Endodermal cell (in vitro differentiated cells): Measurements from ENCODE around the gene SDK1. TPM values are rescaled to one million over a fixed set of nuclear protein-coding genes. Genes with fewer than 3 reads are reported as not detected.

ENCODE experiments used
- DNase-seq: peaks from one replicate; pipeline ENCODE4 v3.0.0-alpha.2; 2017
- H3K27ac ChIP-seq: 2 replicates; pipeline ENCODE4 v1.5.1; 2013; ENCODE audit warnings: mild to moderate bottlenecking, low read depth, low read length, moderate library complexity
- H3K27me3 ChIP-seq: 2 replicates; pipeline ENCODE4 v1.6.1; 2013; ENCODE audit warnings: mild to moderate bottlenecking, low read length, moderate library complexity; ENCODE audit not compliant: insufficient read depth, control insufficient read depth, poor library complexity, severe bottlenecking
- H3K36me3 ChIP-seq: 2 replicates; pipeline ENCODE4 v1.7.0; 2013; ENCODE audit warnings: mild to moderate bottlenecking, low read length, moderate library complexity; ENCODE audit not compliant: control insufficient read depth, insufficient read depth
- H3K4me1 ChIP-seq: one replicate; pipeline ENCODE4 v1.7.0; 2013; ENCODE audit warnings: low read length; ENCODE audit not compliant: control insufficient read depth, insufficient read depth
- H3K4me3 ChIP-seq: 2 replicates; pipeline ENCODE4 v1.5.1; 2013; ENCODE audit warnings: mild to moderate bottlenecking, low read length, moderate library complexity
- H3K9ac ChIP-seq: 2 replicates; pipeline ENCODE4 v1.6.1; 2013; ENCODE audit warnings: mild to moderate bottlenecking, low read length, moderate library complexity; ENCODE audit not compliant: poor library complexity, severe bottlenecking; ENCODE audit errors: extremely low read depth
- H3K9me3 ChIP-seq: 2 replicates; pipeline ENCODE4 v1.6.1; 2013; ENCODE audit warnings: mild to moderate bottlenecking, low read length, moderate library complexity; ENCODE audit not compliant: control insufficient read depth
- H3K27ac Mint-ChIP-seq: 2 replicates; pipeline ENCODE4 v1.8.0; 2020; ENCODE audit warnings: mixed read lengths
- H3K27me3 Mint-ChIP-seq: 2 replicates; pipeline ENCODE4 v1.8.0; 2021; ENCODE audit warnings: mild to moderate bottlenecking, mixed read lengths; ENCODE audit not compliant: insufficient read depth
- H3K36me3 Mint-ChIP-seq: 2 replicates; pipeline ENCODE4 v1.8.0; 2020; ENCODE audit warnings: low read depth, mixed read lengths
- H3K4me1 Mint-ChIP-seq: 2 replicates; pipeline ENCODE4 v1.8.0; 2020; ENCODE audit warnings: mixed read lengths
- H3K4me3 Mint-ChIP-seq: 2 replicates; pipeline ENCODE4 v1.8.0; 2020; ENCODE audit warnings: mild to moderate bottlenecking, moderate library complexity, mixed read lengths
- H3K9me3 Mint-ChIP-seq: 2 replicates; pipeline ENCODE4 v1.8.0; 2020; ENCODE audit warnings: mild to moderate bottlenecking, mixed read lengths
- WGBS, 2 experiments: methylation state at CpG; one replicate each; pipeline versions ENCODE4 v1.1.5 to v1.1.7; 2013; ENCODE audit warnings: missing lambda C conversion rate in 2 of 2, mixed read lengths in 1 of 2; ENCODE audit not compliant: insufficient coverage in 1 of 2, insufficient read length in 1 of 2; 5-methylcytosine and 5-hydroxymethylcytosine counted together
- total RNA-seq, 2 donors: library from RNA; stranded (reverse); fragmentation: NEBNext Ultra II Directional in 1 of 2; extraction: Animal tissue kit (Norgen Biotek cat#: 25700) in 1 of 2; gene quantifications; 2 replicates in 1 of 2; 3 replicates in 1 of 2; pipeline ENCODE4 v1.2.1, GENCODE V29; 2021
- TF ChIP-seq, protein P1 (sequence below): fragments of 200-600 bp; sonication (generic); conservative IDR thresholded peaks from 2 replicates; pipeline ENCODE4 v1.5.0; 2021; ENCODE audit warnings: antibody characterized with exemption, mild to moderate bottlenecking

SDK1 gene
- total RNA-seq, 2 donors from 2014 or later, result 22.7 to 23.1 TPM

DNA sequence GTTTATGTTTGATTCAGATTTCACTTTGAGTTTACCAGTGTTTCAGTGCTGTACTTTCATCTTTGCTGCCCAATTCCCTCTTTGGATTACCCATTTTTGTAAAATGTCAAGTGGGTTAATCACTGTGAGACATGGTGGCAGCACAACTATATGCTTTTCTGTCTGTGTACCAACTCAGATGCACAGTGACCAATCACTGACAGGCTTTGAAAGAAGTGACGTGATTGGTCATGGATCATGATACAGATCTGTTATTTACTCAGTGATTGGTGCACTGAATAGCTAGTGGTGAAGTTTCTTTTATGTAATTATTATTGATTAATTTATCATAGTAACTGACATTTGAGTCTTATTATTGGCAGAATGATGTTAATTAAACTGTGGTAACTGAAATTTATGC is 126.9 kb downstream of the SDK1 start:
- no peak for DNase-seq
- TF ChIP-seq, protein P1, sequence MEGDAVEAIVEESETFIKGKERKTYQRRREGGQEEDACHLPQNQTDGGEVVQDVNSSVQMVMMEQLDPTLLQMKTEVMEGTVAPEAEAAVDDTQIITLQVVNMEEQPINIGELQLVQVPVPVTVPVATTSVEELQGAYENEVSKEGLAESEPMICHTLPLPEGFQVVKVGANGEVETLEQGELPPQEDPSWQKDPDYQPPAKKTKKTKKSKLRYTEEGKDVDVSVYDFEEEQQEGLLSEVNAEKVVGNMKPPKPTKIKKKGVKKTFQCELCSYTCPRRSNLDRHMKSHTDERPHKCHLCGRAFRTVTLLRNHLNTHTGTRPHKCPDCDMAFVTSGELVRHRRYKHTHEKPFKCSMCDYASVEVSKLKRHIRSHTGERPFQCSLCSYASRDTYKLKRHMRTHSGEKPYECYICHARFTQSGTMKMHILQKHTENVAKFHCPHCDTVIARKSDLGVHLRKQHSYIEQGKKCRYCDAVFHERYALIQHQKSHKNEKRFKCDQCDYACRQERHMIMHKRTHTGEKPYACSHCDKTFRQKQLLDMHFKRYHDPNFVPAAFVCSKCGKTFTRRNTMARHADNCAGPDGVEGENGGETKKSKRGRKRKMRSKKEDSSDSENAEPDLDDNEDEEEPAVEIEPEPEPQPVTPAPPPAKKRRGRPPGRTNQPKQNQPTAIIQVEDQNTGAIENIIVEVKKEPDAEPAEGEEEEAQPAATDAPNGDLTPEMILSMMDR, result no peak
- H3K27me3 Mint-ChIP-seq, result no peaks in the 10 kb centered on the region

DNA sequence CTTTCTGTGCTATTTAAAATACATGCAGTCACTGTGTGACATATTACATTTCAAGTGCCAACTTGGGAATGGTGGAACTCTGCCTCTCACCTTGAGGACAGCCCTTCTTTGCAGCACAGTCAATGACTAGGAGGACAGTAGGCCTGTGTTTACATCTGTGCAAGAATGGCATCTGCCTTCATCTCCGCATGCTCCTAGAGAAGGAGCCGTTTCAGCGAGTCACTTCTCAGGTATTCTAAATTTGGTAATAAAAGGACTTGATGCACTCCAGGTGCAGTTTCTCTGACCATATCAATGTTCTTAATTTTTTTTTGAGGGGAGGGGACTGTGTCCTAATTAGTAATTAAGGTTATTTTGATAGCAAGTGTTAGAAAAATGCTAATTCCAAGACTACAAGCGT is 128.9 kb downstream of the SDK1 start:
- no peaks in the 10 kb centered on the region for H3K27me3 Mint-ChIP-seq
- H3K4me1 ChIP-seq, result no peaks in the 10 kb centered on the region
- H3K36me3 Mint-ChIP-seq, result no peaks in the 10 kb centered on the region
- no peaks in the 10 kb centered on the region for H3K9me3 ChIP-seq
- peaks cover 24% of the 10 kb centered on the region for H3K4me1 Mint-ChIP-seq
- no peak for DNase-seq
- no peaks in the 10 kb centered on the region for H3K27me3 ChIP-seq
- no peak overlapping the region for H3K9ac ChIP-seq
- no peak overlapping the region for H3K4me3 ChIP-seq
- H3K36me3 ChIP-seq, result no peaks in the 10 kb centered on the region
- H3K27ac Mint-ChIP-seq, result no peak overlapping the region
- WGBS, 2 experiments, result 71% methylated on average over 4 of the region's 4 CpGs; no CpG with 5 or more reads in 1 of the 2 experiments
- TF ChIP-seq, protein P1, result no peak
- H3K27ac ChIP-seq, result no peak overlapping the region
- H3K4me3 Mint-ChIP-seq, result no peak overlapping the region
- no peaks in the 10 kb centered on the region for H3K9me3 Mint-ChIP-seq

More for the DNA sequence above, 126.9 kb downstream of the SDK1 start:
- 93 to 100% methylated on average over 1 of the region's 1 CpG for WGBS, 2 experiments
- Histone ChIP-seq H3K27ac (no peak overlapping the region), H3K4me3 (no peak overlapping the region), H3K9me3 (no peaks in the 10 kb centered on the region), H3K36me3 (no peaks in the 10 kb centered on the region), H3K9ac (no peak overlapping the region), H3K4me1 (no peaks in the 10 kb centered on the region), H3K27me3 (no peaks in the 10 kb centered on the region)
- Mint-ChIP-seq H3K4me3 (no peak overlapping the region), H3K9me3 (no peaks in the 10 kb centered on the region), H3K27ac (no peak overlapping the region), H3K4me1 (peaks cover 24% of the 10 kb centered on the region), H3K36me3 (no peaks in the 10 kb centered on the region)

DNA sequence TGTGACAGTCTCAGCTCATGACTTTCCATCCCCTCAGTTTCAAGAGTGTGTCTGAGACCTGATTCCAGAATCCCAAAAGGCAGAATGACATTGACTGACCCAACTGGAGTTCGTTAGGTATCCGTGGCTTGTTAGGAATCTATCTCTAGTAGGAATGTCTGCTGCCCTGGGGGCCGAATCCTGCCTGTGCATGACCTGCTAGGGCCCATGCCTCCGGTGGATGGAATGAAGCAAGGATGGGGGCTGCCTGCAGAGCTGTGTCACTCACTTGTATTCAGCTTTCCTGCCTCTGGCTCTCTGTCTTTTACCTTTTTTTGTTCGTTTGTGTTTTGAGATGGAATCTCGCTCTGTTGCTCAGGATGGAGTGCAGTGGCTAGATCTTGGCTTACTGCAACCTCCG is 129.5 kb downstream of the SDK1 start:
- 76 to 81% methylated on average over 3 to 7 of the region's 7 CpGs for WGBS, 2 experiments
- TF ChIP-seq, protein P1, result peak; percentile 67
- H3K4me3 Mint-ChIP-seq, result no peak overlapping the region

More for the DNA sequence above, 129.5 kb downstream of the SDK1 start:
- Histone ChIP-seq H3K36me3 (no peaks in the 10 kb centered on the region), H3K9me3 (no peaks in the 10 kb centered on the region), H3K27ac (no peak overlapping the region), H3K9ac (no peak overlapping the region), H3K27me3 (no peaks in the 10 kb centered on the region), H3K4me3 (no peak overlapping the region), H3K4me1 (no peaks in the 10 kb centered on the region)
- H3K27me3 Mint-ChIP-seq, result no peaks in the 10 kb centered on the region
- no peaks in the 10 kb centered on the region for H3K36me3 Mint-ChIP-seq
- no peak overlapping the region for H3K27ac Mint-ChIP-seq
- no peaks in the 10 kb centered on the region for H3K9me3 Mint-ChIP-seq
- peak; percentile 86 for DNase-seq
- peaks cover 18% of the 10 kb centered on the region for H3K4me1 Mint-ChIP-seq
